NCI-H526 treated with DMSO at 0.1 percent for 48 hours (cell line): Measurements from ENCODE around the gene MYH3.

Source experiments
- DNase-seq: peaks from one replicate; lab custom pipeline; 2025; lab: John Stamatoyannopoulos, UW

MYH3 gene

DNA sequence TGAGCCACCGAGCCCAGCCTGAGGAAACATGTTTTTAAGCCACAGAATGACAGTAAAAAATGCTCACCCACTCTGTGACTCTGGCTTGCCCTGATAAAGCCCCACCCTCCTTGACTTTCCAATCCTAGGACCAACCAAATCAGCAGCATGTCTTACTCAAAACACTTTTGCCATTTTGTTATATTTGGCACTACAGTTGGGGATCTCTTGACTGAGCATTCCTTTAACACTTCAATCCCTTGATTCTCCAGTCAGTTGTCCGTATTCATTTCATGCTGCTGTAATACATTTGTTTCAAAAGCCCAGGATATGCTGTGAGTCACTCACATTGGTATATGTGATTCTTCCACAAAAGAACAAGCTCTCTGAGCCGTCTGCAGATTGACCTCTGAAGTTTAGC lies 8.2 kb downstream of the MYH3 start:
- no peak for DNase-seq

DNA sequence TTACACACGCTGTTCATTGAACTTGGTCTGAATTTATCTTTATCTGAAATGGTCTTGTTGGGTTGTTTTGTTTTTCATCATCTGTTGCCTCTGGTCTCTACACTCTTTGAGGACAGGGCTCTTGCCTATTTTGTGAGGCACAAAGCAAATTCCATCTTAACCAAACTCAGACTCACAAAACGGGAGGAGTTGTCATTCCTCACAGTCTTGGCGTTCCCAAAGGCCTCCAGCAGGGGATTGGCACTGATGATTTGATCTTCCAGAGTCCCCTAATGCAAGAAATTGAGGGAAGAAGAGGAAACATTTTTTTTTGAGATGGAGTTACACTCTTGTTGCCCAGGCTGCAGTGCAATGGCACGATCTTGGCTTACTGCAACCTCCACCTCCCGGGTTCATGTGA lies 8.7 kb downstream of the MYH3 start:
- DNase-seq: no peak

DNA sequence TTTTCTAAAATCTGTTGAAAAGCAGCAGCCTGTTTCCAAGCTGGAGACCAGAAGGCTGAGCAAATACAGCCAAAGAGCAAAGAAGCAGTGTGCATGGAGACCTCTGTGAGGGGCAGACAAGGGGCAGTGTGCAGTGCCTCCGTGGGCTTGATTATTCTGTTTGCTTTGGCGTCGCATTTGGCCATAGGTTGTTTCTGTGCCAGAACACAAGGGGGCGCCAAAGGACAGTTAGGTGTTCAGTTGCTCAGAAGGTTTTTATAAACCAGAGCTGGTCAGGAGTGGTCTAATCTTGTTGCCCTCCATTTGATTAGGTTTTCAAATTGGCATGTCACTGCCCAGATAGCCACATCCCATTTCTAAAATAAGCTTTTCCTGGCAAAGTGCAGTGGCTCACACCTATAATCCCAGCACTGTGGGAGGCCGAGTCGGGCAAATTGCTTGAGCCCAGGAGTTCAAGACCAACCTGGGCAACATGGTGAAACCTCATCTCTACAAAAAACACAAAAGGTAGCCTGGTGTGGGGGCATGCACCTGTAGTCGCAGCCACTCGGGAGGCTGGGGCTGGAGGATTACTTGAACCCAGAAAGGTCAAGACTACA lies 10.6 kb downstream of the MYH3 start:
- peak; percentile 7 for DNase-seq

- no peak for DNase-seq
Measured at GRCh38 chr17:10640475-10640874, 16.6 kb downstream of the MYH3 start.

DNA sequence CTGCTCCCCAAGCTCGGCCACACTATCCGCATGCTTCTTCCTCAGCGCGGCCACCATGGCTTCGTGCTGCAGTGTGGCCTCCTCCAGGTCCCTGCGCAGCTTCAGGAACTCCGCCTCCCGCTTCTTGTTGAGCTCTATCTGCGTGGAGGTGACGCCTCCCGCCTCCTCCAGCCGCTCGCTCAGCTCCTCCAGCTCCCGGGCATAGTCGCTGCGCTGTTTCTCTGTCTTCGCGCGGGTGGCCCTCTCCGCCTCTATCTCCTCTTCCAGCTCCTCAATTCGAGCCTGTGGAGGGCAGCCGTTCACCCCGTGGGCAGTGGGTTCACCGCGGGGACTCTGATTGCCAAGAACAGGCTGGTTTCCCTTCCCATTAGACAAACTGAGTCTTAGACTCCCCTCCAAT lies 19.0 kb downstream of the MYH3 start:
- no peak for DNase-seq

- DNase-seq: no peak
Measured at GRCh38 chr17:10635290-10635689, 21.8 kb downstream of the MYH3 start.

GRCh38 chr17:10633738-10634379 lies 23.2 kb downstream of the MYH3 start:
- no peak for DNase-seq

- no peak for DNase-seq
Measured at GRCh38 chr17:10631701-10632100, 25.4 kb downstream of the MYH3 start.

DNA sequence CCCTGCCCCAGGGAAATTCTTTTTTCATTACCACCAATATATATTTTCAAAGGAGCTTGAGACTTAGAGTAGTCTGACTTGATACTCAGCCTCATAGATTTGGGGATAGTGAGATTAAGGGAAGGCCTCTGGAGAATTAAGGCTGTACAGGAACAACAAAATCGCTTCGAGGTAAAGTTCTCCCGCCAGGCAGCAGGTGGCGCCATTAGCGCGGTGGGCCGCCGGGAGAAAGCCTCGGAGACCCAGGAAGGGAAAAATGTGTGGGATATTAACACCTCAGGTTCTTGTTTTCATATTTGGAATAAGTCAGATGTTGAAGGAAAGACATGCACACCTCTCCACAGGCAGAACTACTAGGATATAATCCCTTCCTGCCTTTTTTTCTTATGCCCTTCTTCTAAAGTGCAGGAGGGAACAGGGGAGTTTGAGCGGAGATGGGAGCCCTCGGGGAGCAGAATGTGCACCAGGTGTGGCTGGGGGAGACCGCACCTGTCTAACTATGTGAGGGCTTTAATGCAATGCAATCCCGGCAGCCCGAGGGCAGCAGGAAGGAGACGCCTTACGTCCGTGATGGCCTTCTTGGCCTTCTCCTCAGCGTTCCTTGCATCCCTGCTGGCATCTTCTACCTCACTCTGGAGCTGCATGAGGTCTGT lies 25.9 kb downstream of the MYH3 start:
- DNase-seq: no peak

DNA sequence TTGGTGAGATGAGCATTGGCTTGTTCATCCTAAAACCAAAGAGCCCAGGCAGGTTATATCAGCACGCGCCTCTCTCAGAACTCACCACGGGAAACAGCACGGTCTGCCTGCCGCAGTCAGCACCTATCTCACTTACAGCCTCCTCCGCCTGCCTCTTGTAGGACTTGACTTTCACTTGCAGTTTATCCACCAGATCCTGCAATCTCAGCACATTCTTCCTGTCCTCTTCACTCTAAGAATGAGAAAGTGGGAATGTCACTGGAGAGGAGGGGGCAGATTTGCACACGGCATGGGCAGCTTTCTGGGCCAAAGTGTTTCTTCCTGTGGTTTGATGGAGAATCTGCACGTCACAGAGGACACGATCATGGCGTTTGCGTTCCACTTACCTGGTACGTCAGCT lies 27.4 kb downstream of the MYH3 start:
- no peak for DNase-seq

DNA sequence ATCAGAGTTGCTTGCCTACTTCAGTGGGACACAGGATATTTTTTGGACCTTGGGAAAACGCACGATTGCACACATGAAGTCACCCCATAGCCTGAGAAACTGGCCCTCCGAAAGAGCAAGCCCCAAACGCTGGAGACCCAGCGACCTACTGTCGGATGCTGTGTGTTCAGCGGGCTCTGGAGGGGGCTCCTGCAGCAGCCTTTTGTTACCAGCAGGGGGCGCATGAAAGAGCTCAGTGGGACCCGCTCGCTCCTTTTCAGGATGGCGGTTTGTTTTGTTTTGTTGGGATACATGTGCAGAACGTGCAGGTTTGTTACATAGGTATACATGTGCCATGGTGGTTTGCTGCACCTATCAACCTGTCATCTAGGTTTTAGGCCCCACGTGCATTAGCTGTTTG lies 28.4 kb downstream of the MYH3 start:
- DNase-seq: no peak

GRCh38 chr17:10626390-10626789 lies 30.7 kb downstream of the MYH3 start:
- no peak for DNase-seq

- no peak for DNase-seq
Measured at GRCh38 chr17:10624969-10625368, 32.1 kb downstream of the MYH3 start.

- no peak for DNase-seq
Measured at GRCh38 chr17:10623737-10624338, 33.3 kb downstream of the MYH3 start.

GRCh38 chr17:10622617-10623485 lies 34.3 kb downstream of the MYH3 start:
- no peak for DNase-seq

DNA sequence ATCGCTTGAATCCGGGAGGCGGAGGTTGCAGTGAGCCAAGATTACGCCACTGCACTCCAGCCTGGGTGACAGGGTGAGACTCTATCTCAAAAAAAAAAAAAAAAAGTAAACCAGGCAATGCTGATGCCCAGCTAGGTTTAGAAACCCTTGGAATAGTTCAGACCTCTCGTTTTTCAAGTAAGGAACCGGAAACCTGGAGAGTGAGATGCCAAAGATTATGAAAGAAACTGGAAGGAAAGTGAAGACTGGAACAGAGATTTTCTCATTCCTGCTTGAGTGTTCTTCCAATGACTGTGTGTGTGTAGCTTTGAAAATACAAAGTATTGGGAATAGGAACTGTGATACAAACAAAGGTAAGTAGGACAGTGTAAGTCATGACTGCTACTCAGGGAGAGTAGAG lies 35.7 kb downstream of the MYH3 start:
- no peak for DNase-seq

DNA sequence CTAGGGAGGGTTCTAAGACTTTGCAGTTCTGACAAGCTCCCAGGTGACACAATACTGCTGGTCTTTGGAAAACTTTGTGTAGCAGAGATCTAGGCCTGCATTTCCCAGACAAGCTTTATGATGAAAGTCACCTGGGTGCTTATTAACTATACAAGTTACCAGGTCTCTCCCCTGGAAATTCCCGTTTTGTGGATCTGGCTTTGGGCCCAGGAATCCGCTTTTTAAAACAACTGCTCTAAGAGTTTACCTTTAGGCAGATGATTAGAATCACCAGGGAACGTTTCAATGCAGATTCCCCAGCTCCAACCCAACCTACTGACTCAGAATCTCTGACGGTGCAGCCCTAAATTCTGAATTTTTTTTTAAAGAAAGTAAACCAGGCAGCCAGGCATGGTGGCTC lies 36.3 kb downstream of the MYH3 start:
- no peak for DNase-seq

DNA sequence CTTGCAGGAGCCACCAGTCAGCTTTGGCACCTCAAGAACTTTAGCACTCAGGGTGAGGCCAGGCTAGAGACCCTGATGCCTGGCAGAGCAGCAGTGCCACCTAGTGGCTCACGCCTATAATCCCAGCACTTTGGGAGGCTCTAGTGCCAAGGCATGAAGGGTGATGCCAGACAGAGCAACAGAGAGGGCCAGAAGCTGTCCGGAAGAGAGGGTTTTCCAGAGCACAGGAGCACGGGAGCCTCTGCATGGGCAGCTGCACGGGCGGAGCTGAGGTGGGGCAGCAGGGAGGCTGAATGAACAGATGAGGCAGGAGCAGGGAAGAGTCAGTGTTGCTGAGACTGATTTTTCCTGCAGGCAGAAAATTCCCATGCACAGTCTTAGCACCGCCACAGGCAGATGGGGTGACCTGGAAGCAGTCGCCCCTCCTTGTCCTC lies 38.9 kb downstream of the MYH3 start:
- peak; percentile 55 for DNase-seq

DNA sequence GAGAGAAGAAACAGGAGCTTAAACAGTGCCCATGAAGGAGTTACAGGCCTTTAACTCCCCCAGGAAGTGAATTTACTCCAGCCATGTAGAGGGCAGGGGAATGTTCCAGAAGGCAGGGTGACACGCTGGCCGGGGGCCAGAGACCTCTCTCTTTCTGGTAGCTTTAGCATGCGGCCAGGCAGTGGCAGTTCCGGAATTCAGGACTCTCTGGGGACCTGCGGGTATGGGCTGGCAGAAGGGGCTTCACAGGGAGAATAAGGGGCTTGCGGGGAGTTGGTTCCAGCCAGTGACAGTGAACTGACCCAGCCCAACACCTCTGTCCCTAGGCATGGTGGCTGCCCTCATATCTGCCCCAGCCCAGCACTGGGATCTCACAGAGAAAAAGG lies 40.0 kb downstream of the MYH3 start:
- no peak for DNase-seq

DNA sequence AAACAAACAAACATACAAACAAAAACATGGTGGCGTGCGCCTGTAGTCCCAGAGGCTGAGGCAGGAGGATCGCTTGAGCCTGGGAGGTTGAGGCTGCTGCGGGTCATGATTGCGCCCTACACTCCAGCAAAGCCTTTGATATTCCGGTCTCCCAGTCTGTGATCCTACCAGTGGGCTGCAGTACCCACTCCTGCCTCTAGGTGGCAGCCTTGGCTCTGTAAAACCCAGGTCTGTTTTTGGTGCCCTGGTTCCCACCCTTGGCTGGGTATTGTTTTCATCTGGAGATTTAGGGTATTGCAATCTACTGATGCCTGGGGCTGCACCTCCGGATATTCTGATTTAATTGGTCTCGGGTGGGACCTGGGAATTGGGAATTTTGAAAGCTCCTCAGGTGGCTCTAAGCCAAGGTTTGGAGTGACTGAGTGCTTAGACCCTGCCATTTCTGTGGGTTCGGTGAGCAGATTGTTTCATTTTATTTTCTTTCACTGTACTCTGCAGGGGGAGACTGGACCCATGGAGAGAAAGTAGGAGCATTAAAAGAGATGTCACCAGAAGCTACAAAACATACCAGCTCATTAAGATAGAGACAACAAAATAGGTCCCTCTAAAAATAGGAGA lies 40.5 kb downstream of the MYH3 start:
- peak; percentile 5 for DNase-seq

DNA sequence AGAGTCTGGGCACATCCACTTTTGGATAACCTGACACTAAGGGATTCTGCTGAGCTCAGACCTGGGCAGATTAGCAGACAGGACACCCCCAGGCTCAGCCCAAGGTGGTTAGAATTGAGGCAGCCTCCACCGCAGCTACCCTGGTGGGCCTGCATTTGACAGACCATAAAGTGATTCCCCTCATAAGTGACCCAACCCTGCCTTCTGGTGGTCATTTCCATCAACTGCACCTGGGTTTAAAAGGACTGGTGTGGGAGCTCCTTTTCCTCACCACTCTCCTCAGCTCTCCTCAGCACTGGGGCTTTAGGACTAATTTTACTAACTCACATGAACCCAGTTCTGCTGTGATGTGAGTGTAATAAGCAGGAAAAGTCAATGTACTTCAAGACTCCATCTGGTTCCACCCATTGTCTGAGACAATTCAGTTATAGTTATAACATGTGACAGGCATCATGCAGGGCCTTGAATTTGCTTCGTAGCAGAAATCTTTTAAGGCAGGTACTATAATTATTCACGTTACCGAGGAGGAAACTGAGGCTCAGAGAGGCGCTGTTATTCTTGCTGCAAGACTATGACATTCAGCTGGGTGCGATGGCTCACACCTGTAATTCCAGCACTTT lies 42.5 kb downstream of the MYH3 start:
- DNase-seq: no peak
